DMS53 treated with DMSO at 0.1 percent for 48 hours (cell line): ENCODE data around the gene PDE6C.

Experiments
- DNase-seq: peaks from one replicate; lab custom pipeline; 2025; ENCODE audit not compliant: unreplicated experiment; lab: John Stamatoyannopoulos, UW

Gene PDE6C

DNA sequence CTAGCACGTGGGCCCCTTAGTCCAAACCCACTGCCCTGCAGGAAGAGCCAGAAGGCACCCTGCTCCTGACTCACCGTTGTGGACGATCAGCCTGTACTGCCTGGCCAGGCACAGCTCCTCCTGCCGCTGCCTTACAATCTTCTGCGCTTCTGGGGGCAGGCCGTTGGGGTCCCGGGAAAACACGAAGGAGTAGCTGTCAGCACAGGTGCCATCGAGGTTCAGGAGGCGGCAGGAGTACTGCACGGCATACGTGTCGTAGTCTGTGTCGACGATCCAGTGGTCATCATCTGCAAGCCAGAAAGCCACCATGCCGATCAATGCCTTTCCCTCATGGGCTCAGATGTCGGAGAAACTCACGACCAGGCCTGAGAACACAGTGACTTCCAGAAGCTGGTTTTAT lies 18.6 kb upstream of the PDE6C start:
- no peak for DNase-seq

- DNase-seq = no peak
Observed at GRCh38 chr10:93594518-93594917, 17.8 kb upstream of the PDE6C start.

GRCh38 chr10:93595378-93596161 lies 16.8 kb upstream of the PDE6C start:
- no peak for DNase-seq

- no peak for DNase-seq
Observed at GRCh38 chr10:93596539-93596938, 15.8 kb upstream of the PDE6C start.

DNA sequence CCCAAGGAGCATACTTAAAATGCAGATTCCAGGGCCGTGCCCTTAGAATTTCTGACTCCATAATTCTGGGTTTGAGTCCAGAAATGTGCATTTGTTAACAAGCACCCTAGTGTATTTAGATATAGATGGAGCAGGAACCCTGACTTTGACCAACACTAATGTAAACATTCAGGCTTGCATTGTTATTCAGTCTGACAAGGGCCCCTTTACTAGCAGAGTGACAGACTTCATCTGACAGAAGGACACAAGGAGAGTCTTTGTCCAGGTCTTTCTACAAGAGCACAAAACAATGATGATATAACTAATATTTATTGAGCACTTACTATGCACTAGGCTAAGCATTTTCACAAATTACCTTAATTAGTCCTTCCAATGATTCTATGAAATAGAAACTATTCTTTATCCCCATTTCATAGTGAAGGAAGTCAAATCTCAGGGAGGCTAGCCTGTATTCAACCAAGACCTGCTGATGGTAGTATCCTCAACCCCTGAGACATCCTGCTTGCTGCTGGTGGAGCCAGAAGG lies 15.2 kb upstream of the PDE6C start:
- no peak for DNase-seq

DNA sequence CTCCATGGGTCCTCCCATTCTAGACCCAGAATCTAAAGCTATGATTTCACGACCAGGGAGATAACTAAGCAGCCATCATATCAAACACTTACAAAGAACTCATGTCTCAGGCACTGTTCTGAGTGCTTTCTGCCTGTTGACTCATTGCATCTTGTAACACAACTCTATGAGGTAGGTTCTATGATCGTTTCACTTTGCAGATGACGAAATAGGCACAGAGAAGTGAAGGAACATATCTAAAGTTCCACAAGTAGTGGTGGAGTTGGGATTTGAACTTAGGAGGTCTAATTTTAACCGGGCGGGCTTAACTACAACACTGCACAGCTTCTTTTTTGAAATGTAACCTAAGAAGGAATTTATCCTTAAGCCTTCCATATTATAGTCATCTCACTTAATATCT lies 14.2 kb upstream of the PDE6C start:
- no peak for DNase-seq

DNA sequence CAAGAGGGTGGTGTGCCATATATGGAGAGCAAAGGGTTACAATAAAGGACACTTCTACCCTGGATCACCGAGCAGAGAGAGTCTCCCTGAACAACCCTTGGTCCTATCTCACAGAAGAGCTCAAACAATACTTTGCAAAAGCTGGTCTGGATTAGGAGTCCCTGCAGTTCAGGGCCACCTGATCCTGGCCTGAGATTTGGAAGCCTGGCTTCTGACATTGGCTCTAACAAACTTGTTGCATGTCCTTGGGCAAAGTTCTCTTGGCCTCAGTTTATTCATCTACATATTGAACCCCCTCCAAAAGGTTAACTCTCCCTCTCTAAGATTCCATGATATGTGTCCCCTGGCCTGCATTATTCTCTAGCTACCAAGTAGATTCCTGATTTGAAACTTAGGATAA lies 13.0 kb upstream of the PDE6C start:
- DNase-seq = no peak

DNA sequence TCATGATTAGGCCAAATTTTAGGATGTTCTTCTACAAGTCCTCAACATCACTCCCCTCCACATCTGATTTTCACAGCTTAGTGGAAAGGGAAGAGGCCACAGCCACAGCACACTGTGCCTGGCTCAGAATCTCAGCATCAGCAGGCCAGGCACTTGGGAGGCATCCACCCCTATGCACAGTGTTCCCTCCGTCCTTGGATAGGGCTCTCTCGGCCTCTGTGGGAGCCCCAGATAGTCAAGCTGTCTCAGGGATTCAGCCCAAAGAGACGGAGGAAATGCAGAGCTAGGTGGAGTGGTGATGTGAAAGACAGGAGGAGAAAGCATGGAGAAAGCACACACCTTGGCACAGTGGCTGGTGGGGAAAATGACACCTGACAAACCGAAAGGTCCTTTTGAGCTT lies 12.6 kb upstream of the PDE6C start:
- DNase-seq = no peak

DNA sequence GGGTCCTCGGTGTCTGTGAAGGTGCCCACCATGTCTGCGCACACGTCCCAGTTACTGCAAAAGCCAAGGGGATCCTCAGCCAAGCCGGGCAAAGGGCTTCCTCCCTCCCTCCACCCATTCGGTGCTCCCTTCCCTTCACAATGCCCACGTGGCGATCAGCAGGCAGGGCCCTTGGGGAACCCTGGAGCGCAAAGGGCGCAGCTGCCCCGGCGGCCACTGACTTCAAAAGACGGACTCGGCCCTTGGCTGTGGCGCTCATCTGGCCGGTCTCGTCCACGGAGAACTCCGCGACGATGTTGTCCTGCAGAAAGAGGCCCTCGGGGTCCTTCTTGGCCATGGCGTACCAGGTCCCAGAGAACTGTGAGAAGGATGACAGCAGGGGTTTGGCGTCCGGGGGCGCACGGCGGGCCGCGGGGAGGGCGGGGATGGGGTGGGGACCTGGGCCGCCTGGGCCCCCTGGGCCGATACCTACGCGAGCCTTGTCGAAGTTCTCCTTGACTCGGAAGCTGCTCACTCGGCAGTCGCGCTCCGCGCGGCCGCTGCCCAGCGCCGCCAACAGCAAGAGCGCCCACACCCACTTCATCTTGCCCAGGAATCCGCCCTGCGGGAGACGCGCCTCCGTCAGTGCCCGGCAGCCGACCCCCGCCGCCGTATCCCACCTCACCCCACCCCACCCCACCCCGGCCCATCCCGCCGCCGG lies 11.7 kb upstream of the PDE6C start:
- DNase-seq = no peak

DNA sequence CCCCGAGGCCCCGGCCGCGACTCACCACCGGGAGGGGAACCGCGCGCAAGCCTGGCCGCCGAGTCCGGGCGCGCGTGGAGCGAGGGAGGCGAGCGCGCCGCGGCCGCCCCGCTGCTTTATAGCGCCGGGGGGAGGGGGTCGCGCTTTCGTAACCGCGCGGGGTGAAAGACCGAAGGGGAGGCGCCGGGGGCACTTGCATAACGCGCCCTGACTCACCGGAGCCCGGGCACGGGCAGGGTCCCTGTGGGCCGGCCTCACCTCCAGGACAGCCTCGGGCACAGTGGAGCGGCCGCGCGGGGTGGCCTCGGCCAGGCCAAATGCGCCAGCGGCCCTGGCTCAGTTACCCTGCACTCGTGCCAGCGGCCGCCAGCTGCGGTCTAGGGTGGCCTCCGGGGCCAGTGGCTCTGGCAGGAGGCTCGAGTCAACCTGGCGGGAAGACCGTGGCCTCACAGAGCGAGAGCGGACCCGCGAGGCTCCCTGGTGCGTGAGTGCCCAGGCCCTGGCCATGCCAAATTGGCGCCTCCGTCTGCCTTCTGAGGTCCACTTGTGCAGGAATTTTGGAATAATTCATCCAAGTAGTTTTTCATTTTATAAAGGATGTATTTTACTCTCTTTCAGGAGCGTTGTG lies 11.1 kb upstream of the PDE6C start, which contains the start of gene RBP4:
TSS of gene RBP4 (minus strand) at position 90 of the 628 bp plus-strand sequence. CDS start 207 bp downstream, outside the sequence.
- peak; percentile 6 for DNase-seq

DNA sequence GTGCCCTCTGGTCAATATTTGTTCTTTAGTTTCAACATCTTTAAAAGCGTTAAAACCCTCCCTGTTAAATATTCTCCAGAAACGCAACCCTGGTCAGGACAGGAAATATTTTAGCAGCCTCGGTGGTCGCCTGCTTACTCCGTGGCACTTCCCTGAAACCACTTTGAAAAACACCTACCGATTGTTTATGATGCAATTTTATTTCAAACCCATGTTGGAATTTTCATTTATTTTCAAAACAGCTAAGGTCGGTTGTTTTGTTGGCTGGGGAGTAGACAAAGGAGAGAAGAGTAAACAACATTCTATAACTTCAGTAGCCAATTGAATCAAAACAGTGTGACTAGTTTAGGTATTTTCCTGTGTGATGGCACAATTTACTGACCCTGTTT lies 10.6 kb upstream of the PDE6C start:
- DNase-seq = no peak

- DNase-seq = no peak
Observed at GRCh38 chr10:93603023-93603422, 9.3 kb upstream of the PDE6C start.

- no peak for DNase-seq
Observed at GRCh38 chr10:93604146-93604545, 8.2 kb upstream of the PDE6C start.

DNA sequence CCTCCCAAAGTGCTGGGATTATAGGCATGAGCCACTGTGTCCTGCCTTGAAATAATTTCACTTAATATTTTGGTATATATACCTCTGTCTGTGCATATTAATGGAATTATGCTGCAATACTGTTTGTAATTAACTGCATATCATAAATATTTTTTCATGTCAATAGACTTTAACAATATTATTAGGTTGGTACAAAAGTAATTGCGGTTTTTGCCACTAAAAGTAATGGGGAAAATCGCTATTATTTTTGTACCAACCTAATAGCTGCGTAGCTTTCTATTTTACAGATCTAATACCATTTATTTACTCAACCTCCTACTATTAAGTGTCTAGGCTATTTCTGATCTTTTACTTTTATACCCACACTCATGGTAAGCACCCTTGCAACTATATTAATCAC lies 3.9 kb upstream of the PDE6C start:
- DNase-seq = no peak

DNA sequence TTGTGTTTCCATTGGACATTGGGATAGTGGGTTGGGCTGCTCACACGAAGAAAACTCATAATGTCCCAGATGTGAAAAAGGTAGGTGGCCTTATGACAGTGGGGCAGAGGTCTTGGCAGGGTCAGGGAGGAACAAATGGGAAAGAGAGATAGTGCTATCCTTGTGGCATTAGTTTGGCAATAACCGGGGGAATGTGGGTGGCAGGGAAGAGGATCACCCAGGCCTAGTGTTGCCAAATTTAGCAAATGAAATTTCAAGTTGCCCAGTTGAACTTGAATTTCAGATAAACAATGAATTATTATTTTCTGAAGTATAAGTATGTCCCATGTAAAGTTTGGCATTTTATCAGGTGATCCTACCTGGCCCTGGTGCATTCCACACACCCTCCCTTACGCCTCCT lies 789 bp downstream of the PDE6C start:
- no peak for DNase-seq

- DNase-seq = no peak
Observed at GRCh38 chr10:93614101-93614825, 1.9 kb downstream of the PDE6C start.

GRCh38 chr10:93615576-93616235 lies 3.4 kb downstream of the PDE6C start:
- DNase-seq = no peak

- no peak for DNase-seq
Observed at GRCh38 chr10:93620925-93621324, 8.6 kb downstream of the PDE6C start.

DNA sequence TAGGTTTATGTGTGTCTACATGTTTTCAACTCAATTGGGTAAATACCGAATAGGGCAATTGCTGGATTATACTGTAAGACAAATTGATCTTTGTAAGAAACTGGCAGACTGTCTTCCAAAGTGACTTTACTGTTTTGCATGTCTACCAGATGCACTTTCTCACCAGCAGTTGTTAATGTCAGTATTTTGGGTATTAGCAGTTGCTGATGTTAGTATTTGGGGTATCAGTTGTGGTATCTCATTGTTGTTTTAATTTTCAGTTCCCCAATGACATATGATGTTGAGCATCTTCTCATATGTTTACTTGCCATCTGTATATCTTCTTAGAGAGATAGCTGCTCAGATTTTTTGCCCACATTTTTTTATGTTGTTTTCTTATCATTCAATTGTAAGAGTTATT lies 10.6 kb downstream of the PDE6C start:
- DNase-seq = no peak

- no peak for DNase-seq
Observed at GRCh38 chr10:93628858-93629257, 16.5 kb downstream of the PDE6C start.
